ENCODE data around the gene SLAIN2.
A peak's percentile ranks its signal among the peaks of the same experiment; 100 is the strongest.
"Not testable (repeated sequence)": the region's sequence is repeated elsewhere in the genome, so short reads cannot be mapped to it uniquely, and the experiment has no call there.

SLAIN2 gene
- total RNA-seq: 72.6 to 111 (median 91.7) reads per million in 9 experiments

DNA sequence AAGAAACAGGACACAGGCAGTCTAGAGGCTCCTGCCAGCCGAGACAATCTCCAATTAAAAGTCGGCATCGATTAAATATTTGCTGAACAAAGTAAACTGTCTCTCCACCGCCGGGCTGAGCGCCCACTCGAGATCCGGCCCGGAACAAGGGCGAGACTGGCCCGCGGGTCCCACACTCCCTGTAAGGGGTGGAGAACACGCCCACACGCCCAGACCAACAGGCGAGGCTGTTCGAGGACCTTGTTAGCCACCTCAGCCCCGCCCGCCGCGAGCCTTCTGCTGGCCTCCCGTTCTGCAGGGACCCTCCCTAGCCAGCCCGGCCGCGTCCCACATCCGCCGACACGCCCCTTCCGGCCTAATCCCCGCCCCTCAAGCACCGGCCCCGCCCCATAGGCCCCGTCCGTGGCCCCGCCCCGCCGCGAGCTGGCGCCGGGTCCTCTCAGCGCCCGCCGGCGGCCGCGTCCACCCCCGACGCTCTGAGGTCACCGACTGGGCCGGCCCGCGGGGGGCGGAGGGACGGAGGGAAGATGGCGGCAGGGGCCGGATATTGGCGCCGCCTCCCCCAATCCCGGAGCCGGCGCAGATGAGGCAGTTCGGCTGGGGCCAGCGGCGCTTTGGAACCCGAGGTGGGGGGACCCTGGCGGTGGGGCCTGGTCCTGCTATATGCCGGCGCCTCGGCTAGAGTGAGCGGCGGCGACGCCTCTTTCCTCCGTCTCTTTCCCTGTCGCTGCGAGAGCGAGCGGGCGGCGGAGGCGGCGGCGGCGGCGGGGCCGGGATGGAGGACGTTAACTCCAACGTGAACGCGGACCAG is at the start of gene SLAIN2:
SLAIN2 (plus strand) TSS at position 565 of the 811 bp plus-strand sequence; CDS start at position 776, 211 bp downstream.
- peak within 1 kb of the TSS; percentile 90 to 94 for H3K4me3 Mint-ChIP-seq
- H3K36me3 Mint-ChIP-seq (ENCODE audit: insufficient read depth): peaks cover 13% of the 10 kb centered on the region
- H3K4me1 Mint-ChIP-seq (ENCODE audit: low read depth in 2 of 2): peaks cover 30 to 45% of the 10 kb centered on the region in 2 donors
- peak; percentile 99 to 100 (median 100) for DNase-seq
- H3K9me3 Mint-ChIP-seq: no peaks in the 10 kb centered on the region
- peak within 1 kb of the TSS; percentile 95 to 98 for H3K27ac Mint-ChIP-seq
- no peaks in the 10 kb centered on the region for H3K27me3 Mint-ChIP-seq
- ATAC-seq (replicated peaks): peak; percentile 79

DNA sequence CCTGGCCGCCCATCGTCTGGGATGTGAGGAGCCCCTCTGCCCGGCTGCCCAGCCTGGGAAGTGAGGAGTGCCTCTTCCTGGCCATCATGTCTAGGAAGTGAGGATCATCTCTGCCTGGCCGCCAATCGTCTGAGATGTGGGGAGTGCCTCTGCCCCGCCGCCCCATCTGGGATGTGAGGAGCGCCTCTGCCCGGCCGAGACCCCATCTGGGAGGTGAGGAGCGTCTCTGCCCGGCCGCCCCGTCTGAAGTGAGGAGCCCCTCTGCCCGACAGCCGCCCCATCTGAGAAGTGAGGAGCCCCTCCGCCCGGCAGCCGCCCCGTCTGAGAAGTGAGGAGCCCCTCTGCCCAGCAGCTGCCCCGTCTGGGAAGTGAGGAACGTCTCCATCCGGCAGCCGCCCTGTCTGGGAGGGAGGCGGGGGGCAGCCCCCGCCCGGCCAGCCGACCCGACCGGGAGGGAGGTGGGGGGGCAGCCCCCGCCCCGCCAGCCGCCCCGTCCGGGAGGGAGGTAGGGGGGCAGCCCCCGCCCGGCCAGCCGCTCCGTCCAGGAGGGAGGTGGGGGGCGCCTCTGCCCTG is 49.0 kb upstream of the SLAIN2 start:
- ATAC-seq (replicated peaks); H3K27me3 Mint-ChIP-seq; H3K9me3 Mint-ChIP-seq; H3K4me1 Mint-ChIP-seq (ENCODE audit: low read depth in 2 of 2); H3K27ac Mint-ChIP-seq; H3K4me3 Mint-ChIP-seq; DNase-seq; H3K36me3 Mint-ChIP-seq (ENCODE audit: insufficient read depth): not testable (repeated sequence)

DNA sequence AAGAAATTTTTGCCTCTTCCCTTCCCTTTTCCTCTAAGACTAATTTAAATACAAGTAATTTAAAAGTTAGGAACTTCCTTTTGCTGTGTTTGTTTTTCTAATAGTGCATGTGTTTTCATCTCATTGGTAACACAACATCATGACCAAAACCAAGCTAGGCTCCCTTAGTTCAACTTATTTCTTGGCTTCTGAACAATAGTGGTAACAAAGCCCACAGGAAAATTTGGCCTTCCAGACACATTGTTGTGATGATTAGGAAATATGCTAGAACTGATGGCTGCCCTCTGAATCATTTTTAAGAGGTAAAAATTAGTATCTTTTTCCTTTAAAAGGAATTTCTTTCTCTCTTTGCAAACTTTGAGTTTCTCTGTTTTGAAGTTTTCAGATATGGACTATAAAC is 46.2 kb upstream of the SLAIN2 start:
- H3K27ac Mint-ChIP-seq: peak overlapping the region in 1 of 2 donors; percentile 38
- H3K36me3 Mint-ChIP-seq (ENCODE audit: insufficient read depth): no peaks in the 10 kb centered on the region
- ATAC-seq (replicated peaks) (no peak), DNase-seq (no peak)
- H3K4me1 Mint-ChIP-seq (ENCODE audit: low read depth in 2 of 2): peaks cover 3 to 10% of the 10 kb centered on the region in 2 donors
- H3K27me3 Mint-ChIP-seq: peaks cover 0 to 8% of the 10 kb centered on the region in 2 donors
- no peak overlapping the region for H3K4me3 Mint-ChIP-seq
- no peaks in the 10 kb centered on the region for H3K9me3 Mint-ChIP-seq

DNA sequence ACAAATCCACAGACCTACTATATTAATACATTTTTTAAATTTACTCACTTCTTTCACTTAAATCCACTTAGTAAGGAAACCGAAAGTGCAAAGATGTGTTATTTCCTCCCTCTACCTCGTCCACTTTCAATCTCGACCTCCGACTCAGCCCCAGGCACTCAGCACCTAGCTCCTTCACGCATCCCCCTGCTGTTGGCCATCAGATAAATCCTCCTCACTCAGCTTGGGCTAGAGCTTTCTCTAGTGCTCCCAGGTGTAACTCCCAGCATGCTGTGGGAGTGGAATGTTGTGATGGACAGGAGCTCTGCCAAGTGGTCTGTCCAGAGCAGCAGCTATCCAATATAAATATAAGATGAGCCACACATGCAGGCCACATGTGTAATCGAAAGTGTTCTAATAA is 45.0 kb upstream of the SLAIN2 start:
- H3K4me3 Mint-ChIP-seq: peak overlapping the region; percentile 4 to 72
- H3K36me3 Mint-ChIP-seq (ENCODE audit: insufficient read depth): no peaks in the 10 kb centered on the region
- no peak for DNase-seq
- peak overlapping the region; percentile 38 to 44 for H3K27ac Mint-ChIP-seq
- H3K9me3 Mint-ChIP-seq: no peaks in the 10 kb centered on the region
- no peak for ATAC-seq (replicated peaks)
- H3K4me1 Mint-ChIP-seq (ENCODE audit: low read depth in 2 of 2): peaks cover 3 to 10% of the 10 kb centered on the region in 2 donors
- peaks cover 4 to 7% of the 10 kb centered on the region in 2 donors for H3K27me3 Mint-ChIP-seq

DNA sequence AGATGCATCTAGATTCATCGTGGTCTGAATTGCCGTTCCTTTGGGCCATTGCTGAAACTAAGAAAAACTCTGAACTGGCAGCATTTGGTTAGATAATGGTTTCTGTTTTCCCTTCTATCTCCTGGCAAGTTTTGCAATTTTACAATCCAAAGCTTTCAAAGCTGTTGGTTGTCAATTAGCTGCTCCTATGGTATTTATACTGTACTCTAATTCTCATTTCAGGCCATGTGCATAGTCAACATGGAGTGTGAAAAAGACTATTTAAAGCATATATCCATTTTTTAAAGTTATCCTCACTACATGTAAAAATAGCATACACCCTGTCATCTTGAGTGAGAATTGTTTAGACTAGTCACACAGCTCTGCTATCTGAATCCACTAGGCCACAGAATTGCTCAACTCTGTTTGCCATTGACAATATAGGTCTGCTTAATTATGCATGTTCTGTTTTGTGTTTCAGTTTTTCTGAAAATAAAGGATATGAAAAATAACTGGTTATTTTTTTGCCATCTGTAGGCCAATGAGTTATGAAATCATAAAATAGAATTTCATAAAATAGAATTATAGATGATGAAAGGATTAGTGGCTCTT is 44.0 kb upstream of the SLAIN2 start:
- Mint-ChIP-seq H3K4me1 (ENCODE audit: low read depth in 2 of 2) (peaks cover 3 to 10% of the 10 kb centered on the region in 2 donors), H3K4me3 (no peak overlapping the region), H3K27me3 (peaks cover 12 to 14% of the 10 kb centered on the region in 2 donors), H3K36me3 (ENCODE audit: insufficient read depth) (no peaks in the 10 kb centered on the region), H3K9me3 (no peaks in the 10 kb centered on the region), H3K27ac (peak overlapping the region in 1 of 2 donors; percentile 38)
- ATAC-seq (replicated peaks) (no peak), DNase-seq (no peak)

DNA sequence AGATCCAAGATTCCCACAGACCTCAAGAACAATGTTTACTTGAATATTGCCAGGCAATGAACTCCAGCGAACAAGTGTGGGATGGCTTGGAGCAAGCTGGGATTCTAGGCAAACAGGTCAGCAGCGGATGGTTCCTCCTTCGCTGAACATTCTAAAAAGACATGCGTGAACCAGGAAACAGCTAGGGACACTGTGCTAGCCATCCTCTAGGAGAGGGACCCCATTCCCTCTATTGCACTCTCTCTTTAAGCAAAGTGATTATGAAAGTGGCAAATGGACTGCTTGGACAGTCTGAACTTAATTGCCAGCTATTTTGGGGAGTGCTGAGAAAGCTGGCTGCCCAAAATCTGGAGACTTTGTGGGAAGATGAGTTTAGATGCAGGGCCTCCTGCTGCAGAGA is 41.8 kb upstream of the SLAIN2 start:
- H3K4me1 Mint-ChIP-seq (ENCODE audit: low read depth in 2 of 2): peaks cover 3 to 10% of the 10 kb centered on the region in 2 donors
- ATAC-seq (replicated peaks) (no peak), DNase-seq (no peak)
- H3K36me3 Mint-ChIP-seq (ENCODE audit: insufficient read depth): no peaks in the 10 kb centered on the region
- H3K27me3 Mint-ChIP-seq: peaks cover 18 to 23% of the 10 kb centered on the region in 2 donors
- no peak overlapping the region for H3K27ac Mint-ChIP-seq
- H3K9me3 Mint-ChIP-seq: no peaks in the 10 kb centered on the region
- H3K4me3 Mint-ChIP-seq: no peak overlapping the region

DNA sequence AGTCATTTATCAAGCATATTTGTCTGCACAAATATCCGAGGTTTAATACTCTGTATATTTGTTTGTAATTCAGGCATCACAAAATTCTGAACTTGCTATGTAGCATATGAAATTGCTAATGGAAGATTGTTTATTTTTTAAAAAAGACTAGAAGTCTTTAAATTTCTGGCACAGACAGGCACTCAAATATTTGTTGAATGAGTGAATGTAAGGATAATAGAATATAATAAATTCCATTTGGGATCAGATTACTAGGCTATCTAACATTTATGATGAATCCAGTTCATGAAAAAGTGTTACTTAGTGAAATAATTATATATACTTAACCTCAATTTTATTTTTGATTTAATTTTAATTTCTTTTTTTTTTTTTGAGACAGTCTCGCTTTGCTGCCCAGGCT is 41.3 kb upstream of the SLAIN2 start:
- H3K4me3 Mint-ChIP-seq: no peak overlapping the region
- no peaks in the 10 kb centered on the region for H3K9me3 Mint-ChIP-seq
- H3K36me3 Mint-ChIP-seq (ENCODE audit: insufficient read depth): no peaks in the 10 kb centered on the region
- peaks cover 18 to 23% of the 10 kb centered on the region in 2 donors for H3K27me3 Mint-ChIP-seq
- ATAC-seq (replicated peaks): no peak
- peaks cover 3 to 10% of the 10 kb centered on the region in 2 donors for H3K4me1 Mint-ChIP-seq (ENCODE audit: low read depth in 2 of 2)
- H3K27ac Mint-ChIP-seq: no peak overlapping the region
- no peak for DNase-seq

DNA sequence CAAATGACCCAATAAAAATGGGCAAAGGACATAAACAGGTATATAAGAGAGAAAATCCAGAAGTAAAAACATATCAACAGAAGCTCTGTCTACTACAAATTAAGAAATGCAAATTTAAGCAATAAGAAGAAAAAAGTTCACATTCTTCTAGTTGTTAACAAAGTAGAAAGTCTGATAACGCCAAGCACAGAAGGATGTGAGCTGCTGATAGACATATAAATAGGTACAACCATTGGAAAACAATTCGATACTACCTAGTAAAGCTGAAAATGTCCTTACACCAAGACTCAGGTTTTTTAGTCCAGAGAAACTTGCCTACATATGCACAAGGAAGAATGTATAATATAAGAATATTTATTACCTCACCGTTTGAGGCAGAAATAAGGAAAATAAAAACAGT is 35.8 kb upstream of the SLAIN2 start:
- no peak overlapping the region for H3K27ac Mint-ChIP-seq
- ATAC-seq (replicated peaks): no peak
- H3K27me3 Mint-ChIP-seq: peaks cover 18 to 23% of the 10 kb centered on the region in 2 donors
- no peak for DNase-seq
- no peaks in the 10 kb centered on the region for H3K36me3 Mint-ChIP-seq (ENCODE audit: insufficient read depth)
- H3K9me3 Mint-ChIP-seq: no peaks in the 10 kb centered on the region
- H3K4me1 Mint-ChIP-seq (ENCODE audit: low read depth in 2 of 2): no peaks in the 10 kb centered on the region
- no peak overlapping the region for H3K4me3 Mint-ChIP-seq

DNA sequence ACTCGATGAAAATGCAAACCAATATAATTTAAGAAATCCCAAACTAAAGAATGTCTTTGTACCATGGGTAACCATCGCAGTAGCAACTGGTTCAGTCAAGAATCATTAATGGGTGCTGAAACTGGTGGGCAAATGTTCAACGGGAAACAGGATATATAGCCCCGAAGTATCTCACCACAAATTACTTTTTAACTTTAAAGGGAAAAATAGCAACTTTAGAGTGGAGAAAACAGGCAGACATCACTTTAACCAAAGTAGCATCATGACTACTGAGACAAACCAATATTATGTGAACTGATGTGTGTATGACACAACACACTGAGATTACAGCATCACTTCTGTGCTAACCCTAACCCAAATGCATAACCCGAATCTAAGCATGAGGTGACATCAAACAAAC is 33.8 kb upstream of the SLAIN2 start:
- no peak overlapping the region for H3K27ac Mint-ChIP-seq
- no peak for ATAC-seq (replicated peaks)
- no peak for DNase-seq
- H3K4me3 Mint-ChIP-seq: no peak overlapping the region
- no peaks in the 10 kb centered on the region for H3K9me3 Mint-ChIP-seq
- no peaks in the 10 kb centered on the region for H3K4me1 Mint-ChIP-seq (ENCODE audit: low read depth in 2 of 2)
- no peaks in the 10 kb centered on the region for H3K36me3 Mint-ChIP-seq (ENCODE audit: insufficient read depth)
- peaks cover 4 to 7% of the 10 kb centered on the region in 2 donors for H3K27me3 Mint-ChIP-seq

DNA sequence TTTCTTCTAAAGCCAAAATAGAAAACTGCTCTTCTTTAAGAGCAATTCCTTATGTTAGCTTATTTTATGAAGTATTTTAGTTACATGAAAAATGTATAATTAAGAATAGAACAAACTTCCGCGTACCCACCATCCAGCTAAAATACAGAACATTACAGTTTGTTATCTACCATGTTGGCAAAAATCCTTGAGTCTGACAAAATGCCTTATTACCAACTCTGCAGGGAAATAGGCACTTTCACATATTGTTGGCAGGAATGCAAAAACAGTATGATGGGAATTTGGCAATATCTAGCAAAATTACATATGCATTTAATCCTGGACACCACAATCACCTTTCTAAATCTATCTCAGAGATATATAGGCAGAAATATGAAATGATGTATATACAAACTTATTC is 32.4 kb upstream of the SLAIN2 start:
- Mint-ChIP-seq H3K27me3 (no peaks in the 10 kb centered on the region), H3K27ac (no peak overlapping the region)

DNA sequence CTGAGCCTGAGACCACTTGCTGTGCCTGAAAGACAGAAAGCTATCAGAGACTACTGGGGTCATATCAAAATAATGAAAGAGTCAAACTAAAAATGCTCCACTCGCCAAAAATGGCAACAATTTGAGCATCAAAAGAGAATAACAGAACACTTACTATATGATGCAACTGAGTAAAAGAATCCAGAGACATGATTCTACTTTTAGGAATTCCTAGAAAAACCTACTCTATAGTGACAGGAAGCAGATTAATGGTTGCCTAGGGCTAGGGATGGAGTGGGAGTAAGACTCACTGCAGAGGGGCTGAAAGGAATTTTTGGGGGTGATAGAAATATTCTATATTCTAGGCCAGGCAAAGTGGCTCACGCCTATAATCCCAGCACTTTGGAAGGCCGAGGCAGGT is 29.4 kb upstream of the SLAIN2 start:
- H3K27ac Mint-ChIP-seq: no peak overlapping the region
- H3K36me3 Mint-ChIP-seq (ENCODE audit: insufficient read depth): no peaks in the 10 kb centered on the region
- DNase-seq: no peak
- H3K4me1 Mint-ChIP-seq (ENCODE audit: low read depth in 2 of 2): peaks cover 0 to 2% of the 10 kb centered on the region in 2 donors
- no peaks in the 10 kb centered on the region for H3K9me3 Mint-ChIP-seq
- H3K4me3 Mint-ChIP-seq: no peak overlapping the region
- no peaks in the 10 kb centered on the region for H3K27me3 Mint-ChIP-seq
- no peak for ATAC-seq (replicated peaks)

More for the DNA sequence above, 32.4 kb upstream of the SLAIN2 start:
- ATAC-seq (replicated peaks): no peak
- Mint-ChIP-seq H3K4me1 (ENCODE audit: low read depth in 2 of 2) (no peaks in the 10 kb centered on the region), H3K9me3 (no peaks in the 10 kb centered on the region), H3K36me3 (ENCODE audit: insufficient read depth) (no peaks in the 10 kb centered on the region), H3K4me3 (no peak overlapping the region)
- no peak for DNase-seq

DNA sequence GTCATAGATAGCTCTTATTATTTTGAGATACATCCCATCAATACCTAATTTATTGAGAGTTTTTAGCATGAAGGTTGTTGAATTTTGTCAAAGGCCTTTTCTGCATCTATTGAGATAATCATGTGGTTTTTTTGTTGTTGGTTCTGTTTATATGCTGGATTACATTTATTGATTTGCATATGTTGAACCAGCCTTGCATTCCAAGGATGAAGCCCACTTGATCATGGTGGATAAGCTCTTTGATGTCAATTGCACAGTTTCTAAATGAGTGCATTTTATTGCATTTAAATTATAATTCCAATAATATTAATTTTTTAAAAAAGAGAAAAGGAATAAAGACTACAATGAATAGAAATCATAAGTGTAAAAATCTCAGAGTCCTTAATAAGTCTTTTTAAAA is 26.6 kb upstream of the SLAIN2 start:
- H3K36me3 Mint-ChIP-seq (ENCODE audit: insufficient read depth); H3K27me3 Mint-ChIP-seq; DNase-seq; H3K4me1 Mint-ChIP-seq (ENCODE audit: low read depth in 2 of 2); H3K9me3 Mint-ChIP-seq; H3K4me3 Mint-ChIP-seq; ATAC-seq (replicated peaks); H3K27ac Mint-ChIP-seq: not testable (repeated sequence)

DNA sequence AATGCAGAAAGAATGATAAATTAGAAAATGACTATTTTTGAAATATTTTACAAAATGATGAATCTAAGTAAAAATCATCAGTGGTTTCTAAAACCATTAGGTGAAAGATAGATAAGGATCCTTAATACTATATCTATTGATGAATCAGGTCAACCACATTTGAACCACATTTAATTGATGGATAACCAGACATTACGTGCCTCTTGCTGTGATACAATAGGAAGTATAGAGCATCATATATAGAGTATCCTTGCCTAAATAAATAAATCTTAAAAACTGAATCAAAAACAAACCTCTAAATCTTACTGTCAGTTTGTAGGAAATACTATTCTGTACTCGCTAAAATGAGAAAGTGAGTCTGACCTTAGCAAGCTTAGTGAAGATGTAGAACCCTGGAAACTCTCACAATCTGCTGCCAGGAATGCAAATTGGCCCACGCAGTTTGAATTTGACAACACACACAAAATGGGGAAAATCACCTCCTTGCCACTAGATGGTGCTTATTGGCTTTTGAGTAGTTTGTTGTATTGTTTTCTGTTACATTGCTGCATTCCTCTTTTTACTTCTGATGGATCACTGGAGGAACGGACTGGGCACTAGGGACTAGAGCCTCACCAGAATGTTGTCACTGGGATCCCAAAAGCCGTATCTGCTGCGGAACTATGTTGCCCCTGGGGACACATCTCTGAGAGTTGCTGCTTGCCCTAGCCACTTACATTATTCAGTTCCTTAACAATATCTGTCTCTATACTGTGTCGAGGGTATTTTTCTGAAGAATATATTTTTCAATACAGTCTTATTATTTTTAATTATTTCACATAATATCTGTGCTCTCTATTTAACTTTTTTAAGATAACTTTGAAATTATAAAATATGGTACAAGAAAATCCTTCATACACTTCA is 25.4 kb upstream of the SLAIN2 start:
- Mint-ChIP-seq H3K36me3 (ENCODE audit: insufficient read depth) (no peaks in the 10 kb centered on the region), H3K9me3 (no peaks in the 10 kb centered on the region), H3K4me3 (no peak overlapping the region), H3K27ac (peak overlapping the region in 1 of 2 donors; percentile 53), H3K27me3 (no peaks in the 10 kb centered on the region), H3K4me1 (ENCODE audit: low read depth in 2 of 2) (peaks cover 0 to 2% of the 10 kb centered on the region in 2 donors)
- ATAC-seq (replicated peaks) (peak; percentile 50), DNase-seq (peak; percentile 12 to 17 (median 16))
